Right lobe of liver (tissue), 4 donors: ENCODE measurements around the gene AMOTL2.

Experiments used
- CTCF ChIP-seq, 4 donors: fragments of 200-600 bp in 3 of 4; fragments of 450-650 bp in 1 of 4; IDR thresholded peaks; one replicate each; pipeline versions ENCODE4 v1.5.1 to v1.8.0; 2016 to 2022; ENCODE audit warnings: antibody characterized with exemption in 4 of 4, mild to moderate bottlenecking in 2 of 4
- POLR2A ChIP-seq: fragments of 450-650 bp; IDR thresholded peaks from one replicate; pipeline ENCODE4 v1.6.1; 2017; ENCODE audit warnings: antibody characterized with exemption, mild to moderate bottlenecking
- donor health status: DM: no; HTN: no; CAD: no.
- donor health status: DM: no; HTN: no; CAD: no.
- donor health status: DM: no; HTN: yes; CAD: no.

DNA sequence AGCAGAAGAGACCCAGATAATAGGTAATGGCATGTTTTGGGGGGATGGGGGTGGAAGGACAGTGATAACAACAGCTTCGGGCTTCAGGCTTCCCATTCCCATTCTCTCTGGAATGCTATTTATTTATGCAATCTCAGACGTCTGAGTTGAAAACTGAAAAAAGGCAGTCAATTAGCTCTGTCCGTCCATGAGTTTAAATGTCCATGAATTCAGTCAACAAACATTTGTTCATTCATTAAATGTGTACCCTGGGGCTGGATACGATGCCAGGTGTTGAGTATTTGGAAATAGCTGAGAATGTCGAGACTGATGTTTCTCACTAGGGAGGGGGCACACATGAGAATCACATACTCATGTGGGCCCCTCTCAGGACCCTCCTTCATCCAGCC, 42.4 kb downstream of the AMOTL2 start:
- no peak for TF ChIP-seq CTCF (IDR thresholded peaks at IDR 0.05)
- no peak for TF ChIP-seq POLR2A
